WI38 (cell line): ENCODE results near the gene TNRC6B.

Experiments
- H3K4me3 ChIP-seq: 2 replicates; pipeline ENCODE4 v1.5.1; 2011; ENCODE audit warnings: low read depth, mild to moderate bottlenecking, control low read depth, low read length
- CTCF ChIP-seq: IDR thresholded peaks from 2 replicates; pipeline ENCODE4 v1.5.1; 2012; ENCODE audit warnings: low read depth, mild to moderate bottlenecking, control low read depth, low read length

Gene TNRC6B

GRCh38 chr22:40328546-40329456 is 151.1 kb downstream of the TNRC6B start:
- no peak for TF ChIP-seq CTCF
- no peak overlapping the region for H3K4me3 ChIP-seq

GRCh38 chr22:40329466-40329865 is 151.7 kb downstream of the TNRC6B start:
- no peak for TF ChIP-seq CTCF
- H3K4me3 ChIP-seq = no peak overlapping the region

GRCh38 chr22:40330086-40330485 is 152.4 kb downstream of the TNRC6B start:
- no peak for TF ChIP-seq CTCF
- H3K4me3 ChIP-seq = no peak overlapping the region

- TF ChIP-seq CTCF = no peak
- no peak overlapping the region for H3K4me3 ChIP-seq
Observed at GRCh38 chr22:40330615-40331014, 152.9 kb downstream of the TNRC6B start.

- no peak for TF ChIP-seq CTCF
- no peak overlapping the region for H3K4me3 ChIP-seq
Observed at GRCh38 chr22:40331706-40332105, 154.0 kb downstream of the TNRC6B start.

GRCh38 chr22:40332319-40332781 is 154.6 kb downstream of the TNRC6B start:
- no peak for TF ChIP-seq CTCF
- no peak overlapping the region for H3K4me3 ChIP-seq

GRCh38 chr22:40334060-40334459 is 156.3 kb downstream of the TNRC6B start:
- no peak for TF ChIP-seq CTCF
- H3K4me3 ChIP-seq = no peak overlapping the region
